ENCODE results near the gene ZNF384.

DNA sequence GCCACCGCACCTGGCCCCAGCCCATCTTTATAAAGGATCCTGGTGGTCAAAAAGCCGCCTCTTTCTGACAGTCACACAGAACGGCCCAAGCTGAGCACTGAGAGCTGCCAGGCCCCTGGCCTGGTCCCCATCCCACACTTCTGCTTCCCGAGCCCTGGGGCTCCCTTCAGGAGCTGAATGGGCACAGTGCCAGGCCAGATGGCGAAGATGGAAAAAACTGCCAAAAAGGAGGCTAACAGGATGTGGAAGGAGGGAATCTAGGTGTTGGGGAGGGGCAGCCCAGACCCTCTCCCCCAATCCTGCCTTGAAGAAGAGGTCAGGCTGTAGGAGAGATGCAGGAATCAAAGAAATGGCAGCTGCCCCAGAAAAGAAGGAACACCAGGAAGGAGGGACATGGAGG lies 58.4 kb downstream of the ZNF384 start:
- TF ChIP-seq, protein P1, sequence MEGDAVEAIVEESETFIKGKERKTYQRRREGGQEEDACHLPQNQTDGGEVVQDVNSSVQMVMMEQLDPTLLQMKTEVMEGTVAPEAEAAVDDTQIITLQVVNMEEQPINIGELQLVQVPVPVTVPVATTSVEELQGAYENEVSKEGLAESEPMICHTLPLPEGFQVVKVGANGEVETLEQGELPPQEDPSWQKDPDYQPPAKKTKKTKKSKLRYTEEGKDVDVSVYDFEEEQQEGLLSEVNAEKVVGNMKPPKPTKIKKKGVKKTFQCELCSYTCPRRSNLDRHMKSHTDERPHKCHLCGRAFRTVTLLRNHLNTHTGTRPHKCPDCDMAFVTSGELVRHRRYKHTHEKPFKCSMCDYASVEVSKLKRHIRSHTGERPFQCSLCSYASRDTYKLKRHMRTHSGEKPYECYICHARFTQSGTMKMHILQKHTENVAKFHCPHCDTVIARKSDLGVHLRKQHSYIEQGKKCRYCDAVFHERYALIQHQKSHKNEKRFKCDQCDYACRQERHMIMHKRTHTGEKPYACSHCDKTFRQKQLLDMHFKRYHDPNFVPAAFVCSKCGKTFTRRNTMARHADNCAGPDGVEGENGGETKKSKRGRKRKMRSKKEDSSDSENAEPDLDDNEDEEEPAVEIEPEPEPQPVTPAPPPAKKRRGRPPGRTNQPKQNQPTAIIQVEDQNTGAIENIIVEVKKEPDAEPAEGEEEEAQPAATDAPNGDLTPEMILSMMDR (conservative IDR thresholded peaks at IDR 0.05; ENCODE audit: low read length), result no peak
- no peak for TF ChIP-seq EZH2phosphoT487 (IDR thresholded peaks at IDR 0.05; ENCODE audit: borderline replicate concordance, low read depth, low read length)

Measured in OCI-LY7 (cell line).